ENCODE results near the gene MORC4.
A peak's percentile ranks its signal among the peaks of the same experiment; 100 is the strongest.

The MORC4 gene

DNA sequence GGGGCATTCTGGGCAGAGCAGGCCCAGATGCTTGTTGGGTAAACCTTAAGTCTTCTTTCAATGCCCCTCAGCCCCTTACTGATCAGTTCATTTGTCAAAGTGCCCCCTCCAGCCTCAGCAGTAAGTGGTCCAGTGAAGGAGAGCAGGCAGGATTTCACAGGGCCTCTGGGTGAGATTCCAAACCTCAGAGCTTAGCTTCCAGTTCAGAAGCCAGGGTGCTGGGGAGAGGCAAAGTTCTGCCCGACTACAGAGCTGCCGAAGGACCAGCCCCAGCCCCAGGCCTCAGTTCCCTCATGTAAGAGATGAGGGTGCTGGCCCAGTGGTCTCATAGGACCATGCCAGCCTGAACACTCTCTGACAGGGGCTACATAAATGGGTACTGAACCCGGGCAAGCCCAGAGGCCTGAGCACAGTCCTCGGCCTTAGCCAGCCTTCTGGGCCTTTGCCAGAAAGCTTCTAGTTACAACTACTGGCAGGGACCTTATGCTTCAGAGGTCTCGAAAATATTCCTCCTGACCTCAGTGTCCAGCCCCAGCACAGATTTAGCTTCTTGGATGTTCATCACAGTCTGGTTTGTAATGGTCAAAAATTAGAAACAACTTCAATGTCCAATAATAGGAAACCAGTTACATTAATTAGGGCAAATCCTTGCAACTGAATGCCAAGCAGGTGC, 96.0 kb downstream of the MORC4 start:
- DNase-seq: no peak

DNA sequence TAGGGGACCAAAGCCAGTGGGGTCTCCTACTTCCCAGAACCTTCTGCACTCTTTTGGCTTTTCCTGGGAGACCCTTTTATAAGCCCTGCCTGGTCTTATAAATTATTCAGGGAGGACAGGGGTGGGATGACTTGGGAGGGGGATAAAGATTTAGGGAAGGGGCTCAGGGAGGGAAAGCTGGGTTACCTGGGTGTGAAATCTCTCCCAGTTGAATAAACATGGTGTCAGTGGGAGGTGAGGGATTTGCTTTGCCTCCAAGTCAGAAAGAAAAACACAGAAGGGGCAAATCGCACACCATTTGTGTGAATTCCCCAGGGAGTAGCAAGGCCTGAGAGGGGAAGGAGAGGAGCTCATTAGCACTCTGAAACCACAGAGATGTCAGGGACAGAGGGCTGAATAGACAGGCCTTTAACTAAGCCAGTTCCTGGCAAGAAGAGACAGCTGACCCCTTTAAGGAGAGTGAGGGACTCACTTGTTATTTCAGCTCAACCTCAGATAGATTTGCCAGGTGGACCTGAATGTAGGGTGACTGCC, 96.7 kb downstream of the MORC4 start, which contains the start of gene RIPPLY1:
RIPPLY1 (minus strand) TSS at position 51 of the 534 bp plus-strand sequence. CDS start 54 bp downstream, outside the sequence.
- no peak for DNase-seq

GRCh38 chrX:106902684-106903083, 97.3 kb downstream of the MORC4 start:
- DNase-seq: no peak

- no peak for DNase-seq
These were observed 98.2 kb downstream of the MORC4 start for GRCh38 chrX:106901781-106902219.

- DNase-seq: no peak
These were observed 98.7 kb downstream of the MORC4 start for GRCh38 chrX:106901341-106901740.

DNA sequence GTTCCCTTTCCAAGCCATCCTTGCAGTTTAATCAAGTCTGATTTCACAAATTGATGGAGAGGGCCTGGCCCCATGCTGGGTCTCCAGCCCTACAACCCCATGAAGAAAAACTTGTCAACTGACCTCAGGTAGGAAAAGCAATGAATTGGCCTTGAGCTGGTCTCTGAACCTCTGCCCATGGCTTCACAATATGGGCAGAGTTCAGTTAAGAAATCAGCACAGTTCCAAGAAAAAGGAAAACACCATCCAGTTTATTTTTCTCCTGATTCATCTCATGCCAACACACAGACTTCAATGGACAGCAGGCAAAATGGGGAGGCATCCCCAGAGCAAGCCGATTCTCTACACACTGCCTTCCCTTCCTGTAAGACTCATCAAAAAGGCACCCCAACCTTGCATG, 100.2 kb downstream of the MORC4 start:
- no peak for DNase-seq

- no peak for DNase-seq
These were observed 100.7 kb downstream of the MORC4 start for GRCh38 chrX:106899276-106899675.

DNA sequence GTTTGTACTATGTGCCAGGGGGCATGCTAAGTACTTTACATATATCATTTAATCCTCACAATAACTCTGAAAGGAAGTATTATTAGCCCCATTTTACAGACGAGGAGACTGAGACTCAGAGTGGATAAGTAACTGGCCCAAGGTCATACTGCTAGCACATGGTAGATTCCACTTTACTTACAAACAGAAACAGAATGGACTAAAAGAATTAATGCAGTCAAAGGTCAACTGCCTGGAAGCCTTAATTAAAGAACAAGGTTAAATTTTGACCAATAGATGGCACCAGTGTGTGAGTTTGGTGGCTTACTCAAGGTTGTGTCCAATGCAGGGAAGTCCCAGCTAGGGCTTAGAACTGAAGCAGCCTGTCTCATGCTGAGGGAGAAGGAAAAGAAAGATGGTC, 101.5 kb downstream of the MORC4 start:
- peak; percentile 2 for DNase-seq

- no peak for DNase-seq
These were observed 102.8 kb downstream of the MORC4 start for GRCh38 chrX:106897259-106897658.

GRCh38 chrX:106894978-106895452, 105.0 kb downstream of the MORC4 start:
- no peak for DNase-seq

GRCh38 chrX:106894392-106894909, 105.6 kb downstream of the MORC4 start:
- DNase-seq: peak; percentile 54

- DNase-seq: no peak
These were observed 108.1 kb downstream of the MORC4 start for GRCh38 chrX:106891762-106892460.
